Measurements from ENCODE around the gene DDX52. TPM values are rescaled to one million over a fixed set of nuclear protein-coding genes. Genes with fewer than 3 reads are reported as not detected.
"Not testable (repeated sequence)": the region's sequence is repeated elsewhere in the genome, so short reads cannot be mapped to it uniquely, and the experiment has no call there.

DDX52 gene
- total and polyA plus RNA-seq, 2 experiments from 2014 or later = 12.4 to 22.4 TPM

GRCh38 chr17:37640015-37640414, 3.2 kb downstream of the DDX52 start:
- Histone ChIP-seq H3K4me3 (no peak overlapping the region), H3K27ac (no peak overlapping the region), H3K4me1 (ENCODE audit: low read depth) (peaks cover 5% of the 10 kb centered on the region), H3K9me3 (ENCODE audit: low read depth) (no peaks in the 10 kb centered on the region), H3K27me3 (peaks cover 2% of the 10 kb centered on the region), H3K36me3 (peaks cover 16% of the 10 kb centered on the region)
- TF ChIP-seq, protein P1, sequence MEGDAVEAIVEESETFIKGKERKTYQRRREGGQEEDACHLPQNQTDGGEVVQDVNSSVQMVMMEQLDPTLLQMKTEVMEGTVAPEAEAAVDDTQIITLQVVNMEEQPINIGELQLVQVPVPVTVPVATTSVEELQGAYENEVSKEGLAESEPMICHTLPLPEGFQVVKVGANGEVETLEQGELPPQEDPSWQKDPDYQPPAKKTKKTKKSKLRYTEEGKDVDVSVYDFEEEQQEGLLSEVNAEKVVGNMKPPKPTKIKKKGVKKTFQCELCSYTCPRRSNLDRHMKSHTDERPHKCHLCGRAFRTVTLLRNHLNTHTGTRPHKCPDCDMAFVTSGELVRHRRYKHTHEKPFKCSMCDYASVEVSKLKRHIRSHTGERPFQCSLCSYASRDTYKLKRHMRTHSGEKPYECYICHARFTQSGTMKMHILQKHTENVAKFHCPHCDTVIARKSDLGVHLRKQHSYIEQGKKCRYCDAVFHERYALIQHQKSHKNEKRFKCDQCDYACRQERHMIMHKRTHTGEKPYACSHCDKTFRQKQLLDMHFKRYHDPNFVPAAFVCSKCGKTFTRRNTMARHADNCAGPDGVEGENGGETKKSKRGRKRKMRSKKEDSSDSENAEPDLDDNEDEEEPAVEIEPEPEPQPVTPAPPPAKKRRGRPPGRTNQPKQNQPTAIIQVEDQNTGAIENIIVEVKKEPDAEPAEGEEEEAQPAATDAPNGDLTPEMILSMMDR (IDR thresholded peaks at IDR 0.05; ENCODE audit: low read depth, low read length) = no peak
- DNase-seq (ENCODE audit: low read depth in 1 of 2, low spot score in 1 of 2) = no peak

DNA sequence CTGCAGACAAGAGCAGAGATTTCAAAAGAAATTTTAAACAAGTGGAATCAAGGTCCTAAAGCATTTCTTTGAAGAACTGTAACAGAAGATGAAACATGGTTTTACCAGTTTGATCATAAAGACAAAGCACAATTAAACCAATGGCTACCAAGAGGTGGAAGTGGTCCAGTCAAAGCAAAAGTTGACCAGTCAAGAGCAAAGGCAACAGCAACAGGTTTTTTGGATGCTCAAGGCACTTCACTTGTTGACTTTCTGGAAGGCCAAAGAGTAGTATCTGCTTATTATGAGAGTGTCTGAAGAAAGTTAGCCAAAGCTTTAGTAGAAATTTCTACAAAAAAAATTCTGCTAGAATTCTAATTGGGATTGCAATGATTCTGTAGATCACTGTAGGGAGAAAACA, 5.3 kb downstream of the DDX52 start:
- DNase-seq (ENCODE audit: low read depth in 1 of 2, low spot score in 1 of 2) = no peak
- Histone ChIP-seq H3K9me3 (ENCODE audit: low read depth) (no peaks in the 10 kb centered on the region), H3K36me3 (peaks cover 19% of the 10 kb centered on the region), H3K4me1 (ENCODE audit: low read depth) (peaks cover 5% of the 10 kb centered on the region), H3K27ac (no peak overlapping the region), H3K27me3 (no peaks in the 10 kb centered on the region), H3K4me3 (no peak overlapping the region)
- TF ChIP-seq, protein P1 (IDR thresholded peaks at IDR 0.05; ENCODE audit: low read depth, low read length) = no peak

DNA sequence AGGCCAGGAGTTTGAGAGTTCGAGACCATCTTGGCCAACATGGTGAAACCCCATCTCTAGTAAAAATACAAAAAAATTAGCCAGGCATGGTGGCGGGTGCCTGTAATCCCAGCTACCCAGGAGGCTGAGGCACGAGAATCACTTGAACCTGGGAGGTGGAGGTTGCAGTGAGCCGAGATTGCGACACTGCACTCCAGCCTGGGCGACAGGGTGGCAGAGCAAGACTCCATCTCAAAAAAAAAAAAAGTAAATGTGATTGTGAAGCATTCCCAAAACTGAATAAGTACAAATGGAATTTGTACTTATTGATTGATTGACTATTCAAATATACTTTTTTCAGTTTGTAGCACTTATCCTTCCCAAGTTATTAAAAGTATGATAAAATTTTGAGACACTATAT, 26.8 kb downstream of the DDX52 start:
- H3K27me3 ChIP-seq; H3K27ac ChIP-seq; H3K4me3 ChIP-seq; H3K4me1 ChIP-seq (ENCODE audit: low read depth); DNase-seq (ENCODE audit: low read depth in 1 of 2, low spot score in 1 of 2); H3K9me3 ChIP-seq (ENCODE audit: low read depth): not testable (repeated sequence)
- peaks cover 77% of the 10 kb centered on the region for H3K36me3 ChIP-seq

- DNase-seq (ENCODE audit: low read depth in 1 of 2, low spot score in 1 of 2) = no peak
- Histone ChIP-seq H3K9me3 (ENCODE audit: low read depth) (no peaks in the 10 kb centered on the region), H3K36me3 (peaks cover 61% of the 10 kb centered on the region), H3K4me3 (no peak overlapping the region), H3K4me1 (ENCODE audit: low read depth) (peaks cover 1% of the 10 kb centered on the region), H3K27me3 (no peaks in the 10 kb centered on the region), H3K27ac (no peak overlapping the region)
- TF ChIP-seq, protein P1 (IDR thresholded peaks at IDR 0.05; ENCODE audit: low read depth, low read length) = no peak
These were observed 28.4 kb downstream of the DDX52 start for GRCh38 chr17:37614823-37615222.

GRCh38 chr17:37614391-37614790, 28.9 kb downstream of the DDX52 start:
- no peaks in the 10 kb centered on the region for H3K9me3 ChIP-seq (ENCODE audit: low read depth)
- no peak overlapping the region for H3K4me3 ChIP-seq
- H3K36me3 ChIP-seq = peaks cover 56% of the 10 kb centered on the region
- H3K27ac ChIP-seq = no peak overlapping the region
- no peak for DNase-seq (ENCODE audit: low read depth in 1 of 2, low spot score in 1 of 2)
- peaks cover 3% of the 10 kb centered on the region for H3K4me1 ChIP-seq (ENCODE audit: low read depth)
- no peaks in the 10 kb centered on the region for H3K27me3 ChIP-seq
- TF ChIP-seq, protein P1 (IDR thresholded peaks at IDR 0.05; ENCODE audit: low read depth, low read length) = no peak

GRCh38 chr17:37610971-37611370, 32.3 kb downstream of the DDX52 start:
- Histone ChIP-seq H3K27ac (peak overlapping the region; percentile 22), H3K36me3 (peaks cover 29% of the 10 kb centered on the region), H3K4me3 (no peak overlapping the region), H3K4me1 (ENCODE audit: low read depth) (peaks cover 12% of the 10 kb centered on the region), H3K9me3 (ENCODE audit: low read depth) (no peaks in the 10 kb centered on the region), H3K27me3 (no peaks in the 10 kb centered on the region)
- TF ChIP-seq, protein P1 (IDR thresholded peaks at IDR 0.05; ENCODE audit: low read depth, low read length) = no peak
- DNase-seq (ENCODE audit: low read depth in 1 of 2, low spot score in 1 of 2) = no peak

- Histone ChIP-seq H3K4me3 (peak overlapping the region; percentile 78), H3K36me3 (peaks cover 26% of the 10 kb centered on the region), H3K27ac (peak overlapping the region; percentile 92), H3K4me1 (ENCODE audit: low read depth) (peaks cover 12% of the 10 kb centered on the region)
- not testable (repeated sequence) for H3K9me3 ChIP-seq (ENCODE audit: low read depth); H3K27me3 ChIP-seq; DNase-seq (ENCODE audit: low read depth in 1 of 2, low spot score in 1 of 2)
These were observed 33.2 kb downstream of the DDX52 start for GRCh38 chr17:37610041-37610420.
